ENCODE data around the gene ARHGAP9.

ARHGAP9 gene

DNA sequence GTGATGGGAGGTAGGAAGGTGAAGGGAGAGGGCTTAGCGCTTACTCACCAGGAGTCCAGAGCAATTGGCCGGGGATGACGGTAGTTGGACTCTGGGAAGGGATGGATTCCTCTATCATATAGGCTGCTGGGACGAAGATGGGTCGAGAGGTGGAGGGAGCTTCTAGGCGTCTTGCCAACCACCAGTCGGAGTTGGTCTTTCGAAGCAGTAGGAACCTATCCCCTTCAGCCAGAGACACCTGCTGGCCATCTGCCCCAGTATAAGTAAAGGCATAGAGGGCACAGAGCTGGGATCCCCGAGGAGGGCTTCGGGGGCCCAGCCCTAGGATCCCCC, 657 bp downstream of the ARHGAP9 start:
- H3K4me3 ChIP-seq (ENCODE audit: low read depth, low read length), result no peak overlapping the region
- DNase-seq (ENCODE audit: low read depth), result no peak
- TF ChIP-seq, protein P1, sequence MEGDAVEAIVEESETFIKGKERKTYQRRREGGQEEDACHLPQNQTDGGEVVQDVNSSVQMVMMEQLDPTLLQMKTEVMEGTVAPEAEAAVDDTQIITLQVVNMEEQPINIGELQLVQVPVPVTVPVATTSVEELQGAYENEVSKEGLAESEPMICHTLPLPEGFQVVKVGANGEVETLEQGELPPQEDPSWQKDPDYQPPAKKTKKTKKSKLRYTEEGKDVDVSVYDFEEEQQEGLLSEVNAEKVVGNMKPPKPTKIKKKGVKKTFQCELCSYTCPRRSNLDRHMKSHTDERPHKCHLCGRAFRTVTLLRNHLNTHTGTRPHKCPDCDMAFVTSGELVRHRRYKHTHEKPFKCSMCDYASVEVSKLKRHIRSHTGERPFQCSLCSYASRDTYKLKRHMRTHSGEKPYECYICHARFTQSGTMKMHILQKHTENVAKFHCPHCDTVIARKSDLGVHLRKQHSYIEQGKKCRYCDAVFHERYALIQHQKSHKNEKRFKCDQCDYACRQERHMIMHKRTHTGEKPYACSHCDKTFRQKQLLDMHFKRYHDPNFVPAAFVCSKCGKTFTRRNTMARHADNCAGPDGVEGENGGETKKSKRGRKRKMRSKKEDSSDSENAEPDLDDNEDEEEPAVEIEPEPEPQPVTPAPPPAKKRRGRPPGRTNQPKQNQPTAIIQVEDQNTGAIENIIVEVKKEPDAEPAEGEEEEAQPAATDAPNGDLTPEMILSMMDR (conservative IDR thresholded peaks at IDR 0.05; ENCODE audit: low read depth, low read length), result no peak

DNA sequence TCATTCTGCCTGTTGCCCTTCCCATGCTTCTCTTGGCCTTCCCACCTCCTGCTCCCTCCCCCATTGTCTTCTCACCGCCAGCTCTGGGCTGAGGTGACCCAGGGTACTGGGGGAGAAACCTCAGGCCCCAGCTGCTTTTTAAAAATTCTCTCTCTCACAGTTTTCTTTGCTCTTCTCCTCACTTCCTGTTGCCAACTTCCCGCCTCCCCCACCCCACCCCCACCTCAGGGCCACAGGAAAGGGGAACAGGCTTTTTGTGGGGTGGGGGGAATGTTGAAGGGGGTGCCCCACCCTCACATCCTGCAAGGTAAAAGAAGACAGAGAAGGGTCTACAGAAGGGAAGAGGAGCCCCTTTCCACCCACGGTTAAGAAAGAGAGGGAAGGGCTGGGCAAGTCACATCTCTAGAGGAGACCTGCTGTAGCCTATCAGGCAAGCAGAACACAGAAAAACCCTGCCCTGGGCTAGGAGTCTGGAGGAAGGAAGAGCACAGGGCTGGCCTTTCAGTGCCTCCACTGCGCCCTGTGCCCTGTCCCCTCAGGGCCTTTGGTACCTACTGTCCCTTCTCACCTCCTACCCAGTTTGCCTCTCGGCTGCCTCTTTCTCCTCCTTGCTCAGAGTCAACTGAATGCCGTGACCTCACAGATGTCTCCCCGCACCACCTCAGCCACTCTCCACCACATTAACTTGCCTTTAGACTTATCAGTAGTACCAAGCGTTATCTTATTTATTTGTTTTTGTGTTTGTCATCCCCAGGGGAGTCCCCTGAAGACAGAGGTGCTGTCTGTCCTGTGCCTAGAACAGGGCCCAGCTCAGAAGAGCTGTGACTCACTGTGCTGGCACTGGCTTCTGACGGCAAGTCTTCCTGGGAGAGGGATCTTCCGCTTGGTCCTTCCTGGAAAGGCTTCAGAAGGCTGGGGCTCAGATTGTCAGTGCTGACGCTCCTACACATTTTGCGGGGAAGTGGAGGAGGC, 1.7 kb downstream of the ARHGAP9 start:
- H3K4me3 ChIP-seq (ENCODE audit: low read depth, low read length), result no peak overlapping the region
- TF ChIP-seq, protein P1 (conservative IDR thresholded peaks at IDR 0.05; ENCODE audit: low read depth, low read length), result no peak
- peak; percentile 31 for DNase-seq (ENCODE audit: low read depth)

DNA sequence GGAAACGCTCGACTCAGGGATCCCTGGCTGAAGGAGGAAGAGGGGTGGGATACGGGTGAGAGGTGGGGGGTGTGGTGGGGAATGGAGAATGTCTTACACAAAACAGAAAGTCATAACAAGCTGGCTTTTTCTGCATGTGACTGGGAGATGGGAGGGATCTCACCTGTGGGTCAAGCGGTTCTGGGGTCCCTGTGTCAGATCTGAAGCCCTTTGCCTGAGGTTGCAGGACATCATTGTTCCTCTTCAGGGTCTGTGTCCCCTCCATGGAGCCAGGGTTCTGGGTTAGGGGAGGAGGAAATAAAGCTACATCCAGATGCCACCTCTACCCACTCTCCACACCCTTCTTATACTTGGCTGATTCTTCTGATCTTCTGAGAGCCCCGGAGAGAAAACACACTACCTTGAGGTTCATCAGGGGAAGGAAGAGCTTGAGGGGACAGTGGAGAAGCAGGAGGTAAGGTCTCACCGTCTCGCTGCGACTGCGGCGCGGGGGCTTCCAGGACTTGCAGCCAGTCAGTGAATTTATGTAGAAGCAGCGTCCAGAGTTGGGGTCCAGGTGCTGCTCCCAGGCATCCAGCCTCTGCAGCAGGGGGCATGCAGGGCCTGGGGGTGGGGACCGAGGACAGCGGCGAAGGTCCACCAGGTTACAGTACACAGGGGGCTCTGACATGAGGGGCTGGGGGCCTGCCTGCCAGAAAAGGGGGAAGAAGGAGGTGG, 2.5 kb downstream of the ARHGAP9 start:
- TF ChIP-seq, protein P1 (conservative IDR thresholded peaks at IDR 0.05; ENCODE audit: low read depth, low read length), result no peak
- no peak for DNase-seq (ENCODE audit: low read depth)
- H3K4me3 ChIP-seq (ENCODE audit: low read depth, low read length), result no peak overlapping the region

DNA sequence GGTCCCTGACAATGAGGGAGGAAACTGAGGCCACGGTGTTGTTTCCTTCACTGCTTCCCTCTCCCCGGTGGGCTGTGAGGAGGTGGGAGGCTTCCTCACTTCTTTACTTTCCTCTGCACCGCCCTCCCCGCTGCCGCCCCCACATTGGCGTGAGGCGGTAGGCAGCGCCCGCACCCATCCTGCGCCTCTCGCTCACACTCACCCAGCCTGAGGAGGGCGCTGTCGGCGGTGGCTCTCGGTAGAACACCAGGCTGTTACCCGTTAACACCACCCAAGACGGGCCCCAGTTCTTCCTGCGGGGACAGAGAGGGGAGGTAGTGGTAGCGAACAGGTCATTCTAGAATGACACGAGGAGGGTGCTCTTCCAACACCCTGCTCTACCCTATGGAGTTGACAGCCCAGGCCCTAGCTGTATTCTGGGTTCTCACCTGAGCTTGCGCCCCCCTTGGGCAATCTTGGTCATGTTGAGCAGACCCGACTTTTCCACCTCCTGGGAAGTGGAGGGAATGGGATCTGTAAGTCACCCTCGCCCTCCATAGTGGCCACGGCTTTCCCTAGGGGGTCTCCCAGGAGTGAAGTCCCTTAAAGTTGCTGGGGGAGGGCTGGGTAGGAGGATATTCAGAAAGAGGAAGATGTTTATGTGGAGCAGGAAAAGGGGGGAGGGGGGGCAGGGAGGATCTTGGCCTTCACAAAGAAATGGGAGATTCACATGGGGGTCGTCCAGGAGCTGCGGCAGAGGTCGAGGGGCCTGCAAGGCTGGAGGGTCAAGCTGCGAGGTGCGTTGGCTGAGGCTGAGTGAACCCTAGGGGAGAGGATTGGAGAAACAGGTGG, 3.3 kb downstream of the ARHGAP9 start:
- peak overlapping the region; percentile 28 for H3K4me3 ChIP-seq (ENCODE audit: low read depth, low read length)

DNA sequence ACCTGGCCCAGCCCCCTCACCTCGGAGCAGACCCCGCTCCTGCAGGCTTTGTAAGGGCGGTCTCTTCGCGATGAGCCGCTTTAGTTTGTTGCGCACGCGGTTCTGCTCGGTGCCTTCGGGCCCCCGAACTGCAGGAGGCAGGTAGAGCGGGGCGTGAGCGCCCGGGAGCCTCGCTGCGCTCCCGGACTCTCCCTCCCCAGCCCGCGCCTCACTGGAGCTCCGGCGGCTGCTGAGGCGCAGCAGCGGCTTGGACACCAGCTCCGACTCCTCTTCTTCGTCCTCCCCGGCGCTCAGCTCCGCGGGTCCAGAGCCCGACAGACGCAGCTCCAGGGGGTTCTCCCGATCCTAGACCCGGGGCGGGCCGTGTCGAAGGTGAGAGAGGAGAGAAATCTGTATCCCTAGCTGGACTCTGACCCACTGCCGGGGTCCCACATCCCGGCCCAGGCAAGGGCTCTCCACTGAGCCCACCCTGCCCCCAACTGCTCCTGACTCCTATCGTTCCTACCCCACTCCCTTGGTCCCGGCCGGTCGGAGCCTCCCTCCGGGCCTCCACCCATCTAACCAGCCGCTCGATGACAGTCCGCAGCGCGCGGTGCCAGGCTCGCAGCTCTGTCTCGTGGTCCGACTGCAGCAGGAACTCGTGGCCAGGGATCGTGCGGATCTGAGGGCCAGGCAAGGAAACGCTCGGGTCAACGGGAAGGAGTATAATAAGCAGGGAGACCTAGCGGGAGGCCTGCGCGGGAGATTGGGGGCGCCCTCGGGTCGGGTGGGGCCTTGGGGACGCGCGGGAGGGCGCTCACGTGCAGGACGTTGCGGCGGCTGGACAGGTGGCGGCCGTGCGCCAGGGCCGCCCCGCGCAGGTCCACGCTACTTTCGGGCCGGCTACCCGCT, 4.2 kb downstream of the ARHGAP9 start:
- H3K4me3 ChIP-seq (ENCODE audit: low read depth, low read length), result peak overlapping the region; percentile 28
- TF ChIP-seq, protein P1 (conservative IDR thresholded peaks at IDR 0.05; ENCODE audit: low read depth, low read length), result no peak
- DNase-seq (ENCODE audit: low read depth), result peak; percentile 52

More for the DNA sequence above, 3.3 kb downstream of the ARHGAP9 start:
- TF ChIP-seq, protein P1 (conservative IDR thresholded peaks at IDR 0.05; ENCODE audit: low read depth, low read length), result peak; percentile 30
- no peak for DNase-seq (ENCODE audit: low read depth)

DNA sequence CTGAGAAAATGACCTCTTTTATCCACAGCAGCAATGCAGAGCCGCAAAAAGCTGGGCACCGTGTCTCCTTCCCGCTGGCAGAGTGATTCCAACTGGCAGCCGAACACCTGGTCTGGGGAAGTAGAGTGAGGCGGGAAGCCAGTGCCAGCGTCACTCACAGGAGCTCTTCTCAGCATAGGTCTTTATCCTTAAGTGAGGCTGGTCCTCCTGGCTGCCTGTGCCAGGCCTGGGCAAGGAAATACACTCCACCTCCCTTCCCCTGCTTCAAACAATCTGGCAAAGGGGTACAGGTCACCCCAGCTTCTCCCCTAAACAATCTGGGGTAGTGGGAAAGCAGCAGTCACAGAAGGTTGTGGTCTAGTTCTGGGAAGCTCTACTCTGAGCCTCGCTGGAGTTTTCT, 4.8 kb downstream of the ARHGAP9 start:
- H3K4me3 ChIP-seq (ENCODE audit: low read depth, low read length), result no peak overlapping the region
- DNase-seq (ENCODE audit: low read depth), result no peak
- TF ChIP-seq, protein P1 (conservative IDR thresholded peaks at IDR 0.05; ENCODE audit: low read depth, low read length), result no peak

All from choroid plexus epithelial cell (primary cell).